Astrocyte of the cerebellum (primary cell): Measurements from ENCODE around the gene GLIS1.

Source experiments
- DNase-seq: peaks from one replicate; pipeline ENCODE4 v3.0.0-alpha.2; 2011; ENCODE audit warnings: low read depth
- H3K4me3 ChIP-seq: 2 replicates; pipeline ENCODE4 v1.5.1; 2011; ENCODE audit warnings: mild to moderate bottlenecking, low read depth, low read length, moderate library complexity
- CTCF ChIP-seq: IDR thresholded peaks from 2 replicates; pipeline ENCODE4 v1.5.1; 2012; ENCODE audit warnings: low read length, low read depth, moderate library complexity, mild to moderate bottlenecking; ENCODE audit errors: missing control alignments
- in situ Hi-C: cut with HindIII; loops from 2 replicates; pipeline ENCODE4 v1.10.0; 2017; ENCODE audit warnings: low sequenced_read_pairs

The GLIS1 gene

DNA sequence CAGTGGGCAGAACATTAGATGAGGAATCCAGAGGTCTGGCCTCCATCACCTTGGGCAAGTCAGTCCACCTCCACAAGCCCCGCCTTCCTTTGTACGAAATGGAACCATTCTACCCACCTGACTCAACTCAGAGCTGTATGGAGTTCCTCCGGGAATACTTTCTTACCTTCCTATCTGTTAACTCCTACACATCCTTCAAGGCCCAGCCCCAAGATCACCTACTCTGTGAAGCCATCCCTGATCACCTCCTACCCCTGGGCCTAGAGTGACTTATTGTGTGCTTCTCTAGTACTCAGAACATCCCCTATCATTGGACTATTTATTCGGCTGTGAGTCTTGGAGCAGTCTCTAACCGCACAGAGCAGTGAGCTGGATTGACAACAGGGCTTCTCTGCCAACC is 66.7 kb downstream of the GLIS1 start:
- no peak for TF ChIP-seq CTCF
- DNase-seq, result no peak
- no peak overlapping the region for H3K4me3 ChIP-seq
- in situ Hi-C loops, result no loop called here

DNA sequence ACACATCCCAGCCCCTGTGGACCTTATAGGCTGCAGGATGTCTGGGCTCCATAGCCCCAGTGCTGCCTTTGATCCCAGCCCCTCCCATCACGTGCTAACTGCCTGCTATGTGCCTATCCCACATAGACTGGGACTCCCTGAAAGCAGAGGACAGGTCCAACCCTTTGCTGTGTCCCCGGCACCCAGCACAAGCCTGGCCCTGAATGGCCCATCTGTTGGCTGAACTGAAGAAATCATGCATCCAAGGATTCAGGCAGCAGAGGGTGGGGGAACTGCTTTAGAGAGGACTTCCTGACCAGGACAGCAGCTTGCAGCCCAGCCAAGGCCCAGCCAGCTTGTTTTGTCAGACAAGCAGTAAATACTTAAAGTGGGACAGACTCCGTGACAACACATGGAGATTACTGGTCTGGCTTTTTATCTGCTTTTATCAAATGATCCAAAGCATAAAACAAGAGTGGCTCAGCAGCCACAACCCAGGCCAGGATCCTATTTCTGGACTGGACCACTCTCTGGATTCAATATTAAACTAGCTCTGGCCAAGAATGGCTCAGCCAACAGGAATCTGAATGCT is 69.3 kb downstream of the GLIS1 start:
- no peak for DNase-seq
- in situ Hi-C loops, result no loop called here
- TF ChIP-seq CTCF, result no peak
- no peak overlapping the region for H3K4me3 ChIP-seq

- no peak for TF ChIP-seq CTCF
- in situ Hi-C loops, result no loop called here
- no peak for DNase-seq
- H3K4me3 ChIP-seq, result no peak overlapping the region
Observed at GRCh38 chr1:53666566-53666965, 72.4 kb downstream of the GLIS1 start.

- no peak for DNase-seq
- no peak for TF ChIP-seq CTCF
- in situ Hi-C loops, result no loop called here
- H3K4me3 ChIP-seq, result no peak overlapping the region
Observed at GRCh38 chr1:53665996-53666395, 73.0 kb downstream of the GLIS1 start.

GRCh38 chr1:53663529-53664300 is 75.2 kb downstream of the GLIS1 start:
- no peak for TF ChIP-seq CTCF
- DNase-seq, result no peak
- in situ Hi-C loops, result no loop called here
- no peak overlapping the region for H3K4me3 ChIP-seq

DNA sequence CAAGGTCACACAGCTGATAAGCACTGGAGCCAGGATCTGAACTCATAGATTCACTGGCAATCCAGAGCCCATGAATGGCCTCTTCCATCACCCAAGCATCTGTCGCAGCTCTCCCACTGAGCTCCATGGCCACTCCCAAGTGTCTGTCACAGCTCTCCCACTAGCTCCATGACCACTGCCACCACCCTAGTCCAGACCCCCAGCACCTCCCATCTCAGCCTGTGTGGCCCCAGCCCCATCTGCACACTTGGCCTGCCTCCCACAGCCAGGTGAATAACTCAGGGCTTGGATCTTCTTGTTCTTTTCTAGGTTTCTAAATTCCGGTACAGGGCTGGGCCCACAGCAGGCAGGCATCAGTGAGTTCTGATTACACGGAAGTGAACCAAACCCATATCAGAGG is 76.0 kb downstream of the GLIS1 start:
- H3K4me3 ChIP-seq, result no peak overlapping the region
- no peak for DNase-seq
- in situ Hi-C loops, result no loop called here
- no peak for TF ChIP-seq CTCF
